Neural progenitor cell (in vitro differentiated cells): ENCODE measurements around the gene SERPINI1. TPM values are rescaled to one million over a fixed set of nuclear protein-coding genes. Genes with fewer than 3 reads are reported as not detected.

Experiments used
- DNase-seq: peaks from one replicate; pipeline ENCODE4 v3.0.0-alpha.2; 2016; ENCODE audit warnings: low spot score
- H2AFZ ChIP-seq: fragments of 200-600 bp; sonication (generic); replicated peaks from 2 replicates; pipeline ENCODE4 v1.6.1; 2016; ENCODE audit warnings: antibody characterized with exemption
- H3F3A ChIP-seq: fragments of 200-600 bp; sonication (generic); 2 replicates; pipeline ENCODE4 v1.6.1; 2016; ENCODE audit warnings: antibody characterized with exemption, low read depth
- H3K27ac ChIP-seq: fragments of 200-600 bp; sonication (generic); 2 replicates; pipeline ENCODE4 v1.5.1; 2016; ENCODE audit warnings: mild to moderate bottlenecking
- H3K27me3 ChIP-seq: fragments of 200-600 bp; sonication (generic); 2 replicates; pipeline ENCODE4 v1.6.1; 2016; ENCODE audit warnings: mild to moderate bottlenecking, moderate library complexity
- H3K36me3 ChIP-seq: fragments of 200-600 bp; sonication (generic); 2 replicates; pipeline ENCODE4 v1.5.1; 2016
- H3K4me1 ChIP-seq: fragments of 200-600 bp; sonication (generic); 2 replicates; pipeline ENCODE4 v1.6.1; 2016; ENCODE audit warnings: mixed run types
- H3K4me2 ChIP-seq: fragments of 200-600 bp; sonication (generic); 2 replicates; pipeline ENCODE4 v1.6.1; 2016
- H3K4me3 ChIP-seq: fragments of 200-600 bp; sonication (generic); 2 replicates; pipeline ENCODE4 v1.5.1; 2016
- H3K79me2 ChIP-seq: fragments of 200-600 bp; sonication (generic); 2 replicates; pipeline ENCODE4 v1.6.1; 2016; ENCODE audit warnings: low read depth
- H3K9ac ChIP-seq: fragments of 200-600 bp; sonication (generic); 2 replicates; pipeline ENCODE4 v1.6.1; 2016
- H3K9me3 ChIP-seq: fragments of 200-600 bp; sonication (generic); 2 replicates; pipeline ENCODE4 v1.5.1; 2016; ENCODE audit warnings: low read depth
- H4K20me1 ChIP-seq: fragments of 200-600 bp; sonication (generic); 2 replicates; pipeline ENCODE4 v1.6.1; 2016; ENCODE audit warnings: low read depth
- H3K27ac Mint-ChIP-seq: 3 replicates; pipeline ENCODE4 v1.8.0; 2021; ENCODE audit warnings: mixed read lengths
- H3K27me3 Mint-ChIP-seq: 2 replicates; pipeline ENCODE4 v1.8.0; 2022; ENCODE audit warnings: low read depth, mild to moderate bottlenecking, inconsistent platforms, moderate library complexity, mixed read lengths; ENCODE audit not compliant: insufficient read depth
- H3K36me3 Mint-ChIP-seq: 3 replicates; pipeline ENCODE4 v1.8.0; 2021; ENCODE audit warnings: mixed read lengths
- H3K4me1 Mint-ChIP-seq: 3 replicates; pipeline ENCODE4 v1.8.0; 2021; ENCODE audit warnings: mixed read lengths
- H3K4me3 Mint-ChIP-seq: 3 replicates; pipeline ENCODE4 v1.8.0; 2021; ENCODE audit warnings: mild to moderate bottlenecking, moderate library complexity, mixed read lengths
- H3K9me3 Mint-ChIP-seq: 3 replicates; pipeline ENCODE4 v1.8.0; 2020; ENCODE audit warnings: mixed read lengths
- EZH2 ChIP-seq: fragments of 200-600 bp; sonication (generic); IDR thresholded peaks from 2 replicates; pipeline ENCODE4 v1.6.1; 2017; ENCODE audit warnings: antibody characterized with exemption, mild to moderate bottlenecking, moderate library complexity
- EZH2phosphoT487 ChIP-seq: fragments of 200-600 bp; sonication (generic); IDR thresholded peaks from 2 replicates; pipeline ENCODE4 v1.6.1; 2017; ENCODE audit warnings: antibody characterized with exemption
- total RNA-seq: library from RNA; depleted of rRNA; stranded (reverse); fragments of >200 nt; gene quantifications from 2 replicates; pipeline ENCODE4 v1.2.3, GENCODE V29; 2015; ENCODE audit warnings: low replicate concordance
- TF ChIP-seq, protein P1 (sequence below): fragments of 200-600 bp; sonication (generic); IDR thresholded peaks from 2 replicates; pipeline ENCODE4 v1.5.1; 2017; ENCODE audit warnings: antibody characterized with exemption, mild to moderate bottlenecking

The SERPINI1 gene
- total RNA-seq, 1 donor from 2014 or later, result 8.9 TPM

DNA sequence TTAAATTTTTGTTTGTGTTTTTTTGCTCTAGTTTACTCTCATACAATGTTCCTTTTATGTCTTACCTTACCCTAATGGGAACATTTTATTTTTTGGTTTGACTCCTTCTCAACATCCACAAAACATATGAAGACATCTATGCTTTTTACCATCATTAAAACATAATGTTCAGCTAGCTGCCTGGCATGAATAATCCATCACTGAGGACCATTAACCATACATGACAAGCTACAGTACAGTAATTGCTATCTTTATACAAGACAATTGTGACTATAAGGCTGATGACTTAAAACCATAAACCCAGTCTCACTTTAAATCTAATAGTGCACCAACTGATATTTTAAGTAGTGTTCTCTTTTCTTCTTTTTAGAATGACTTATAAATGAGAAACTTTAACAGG lies 13.7 kb downstream of the SERPINI1 start:
- no peaks in the 10 kb centered on the region for H3K36me3 Mint-ChIP-seq
- no peaks in the 10 kb centered on the region for H3K9me3 Mint-ChIP-seq
- H3K4me1 Mint-ChIP-seq, result peaks cover 3% of the 10 kb centered on the region

DNA sequence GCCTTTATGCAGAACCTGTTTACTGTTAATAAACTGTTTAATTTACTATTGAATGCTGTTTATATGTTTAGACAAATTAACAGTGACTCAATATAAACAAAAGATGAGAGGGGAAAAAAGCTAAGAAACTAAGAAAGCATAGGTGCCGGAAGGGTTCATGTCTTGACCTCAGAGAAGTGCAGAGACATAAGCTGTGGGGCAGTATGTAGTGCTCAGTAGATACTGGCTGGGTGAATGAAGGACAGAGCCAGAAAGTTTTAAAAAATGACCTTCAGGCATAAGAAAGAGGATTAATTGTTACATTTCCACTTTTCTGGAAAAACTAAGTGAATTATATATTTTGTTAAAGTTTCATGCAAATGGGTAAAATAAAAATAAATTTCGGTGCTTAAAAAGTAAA lies 14.2 kb downstream of the SERPINI1 start:
- H3K27me3 ChIP-seq, result no peaks in the 10 kb centered on the region
- H3K9me3 Mint-ChIP-seq, result no peaks in the 10 kb centered on the region
- H4K20me1 ChIP-seq, result no peaks in the 10 kb centered on the region
- H3K4me3 Mint-ChIP-seq, result no peak overlapping the region
- no peak overlapping the region for H3K4me3 ChIP-seq
- H3K36me3 ChIP-seq, result no peaks in the 10 kb centered on the region
- no peak for DNase-seq
- H2AFZ ChIP-seq, result no peak overlapping the region
- no peaks in the 10 kb centered on the region for H3F3A ChIP-seq
- no peaks in the 10 kb centered on the region for H3K79me2 ChIP-seq
- no peak overlapping the region for H3K4me2 ChIP-seq
- peaks cover 7% of the 10 kb centered on the region for H3K4me1 Mint-ChIP-seq
- no peaks in the 10 kb centered on the region for H3K9me3 ChIP-seq
- H3K27ac Mint-ChIP-seq, result no peak overlapping the region
- no peak for TF ChIP-seq EZH2
- TF ChIP-seq, protein P1, sequence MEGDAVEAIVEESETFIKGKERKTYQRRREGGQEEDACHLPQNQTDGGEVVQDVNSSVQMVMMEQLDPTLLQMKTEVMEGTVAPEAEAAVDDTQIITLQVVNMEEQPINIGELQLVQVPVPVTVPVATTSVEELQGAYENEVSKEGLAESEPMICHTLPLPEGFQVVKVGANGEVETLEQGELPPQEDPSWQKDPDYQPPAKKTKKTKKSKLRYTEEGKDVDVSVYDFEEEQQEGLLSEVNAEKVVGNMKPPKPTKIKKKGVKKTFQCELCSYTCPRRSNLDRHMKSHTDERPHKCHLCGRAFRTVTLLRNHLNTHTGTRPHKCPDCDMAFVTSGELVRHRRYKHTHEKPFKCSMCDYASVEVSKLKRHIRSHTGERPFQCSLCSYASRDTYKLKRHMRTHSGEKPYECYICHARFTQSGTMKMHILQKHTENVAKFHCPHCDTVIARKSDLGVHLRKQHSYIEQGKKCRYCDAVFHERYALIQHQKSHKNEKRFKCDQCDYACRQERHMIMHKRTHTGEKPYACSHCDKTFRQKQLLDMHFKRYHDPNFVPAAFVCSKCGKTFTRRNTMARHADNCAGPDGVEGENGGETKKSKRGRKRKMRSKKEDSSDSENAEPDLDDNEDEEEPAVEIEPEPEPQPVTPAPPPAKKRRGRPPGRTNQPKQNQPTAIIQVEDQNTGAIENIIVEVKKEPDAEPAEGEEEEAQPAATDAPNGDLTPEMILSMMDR, result no peak
- TF ChIP-seq EZH2phosphoT487, result no peak
- peaks cover 1% of the 10 kb centered on the region for H3K27me3 Mint-ChIP-seq
- no peaks in the 10 kb centered on the region for H3K4me1 ChIP-seq
- H3K9ac ChIP-seq, result no peak overlapping the region
- no peaks in the 10 kb centered on the region for H3K36me3 Mint-ChIP-seq
- no peak overlapping the region for H3K27ac ChIP-seq

More for the DNA sequence above, 13.7 kb downstream of the SERPINI1 start:
- Histone ChIP-seq H4K20me1 (no peaks in the 10 kb centered on the region), H3K36me3 (no peaks in the 10 kb centered on the region), H3K27me3 (no peaks in the 10 kb centered on the region), H3K4me1 (no peaks in the 10 kb centered on the region), H3K79me2 (no peaks in the 10 kb centered on the region), H3K9ac (no peak overlapping the region), H3K4me3 (no peak overlapping the region), H3K27ac (no peak overlapping the region), H3K4me2 (no peak overlapping the region), H2AFZ (no peak overlapping the region), H3K9me3 (no peaks in the 10 kb centered on the region), H3F3A (no peaks in the 10 kb centered on the region)
- Mint-ChIP-seq H3K27me3 (no peaks in the 10 kb centered on the region), H3K4me3 (no peak overlapping the region), H3K27ac (no peak overlapping the region)
- DNase-seq, result no peak
- TF ChIP-seq, protein P1, result no peak
- TF ChIP-seq EZH2 (no peak), EZH2phosphoT487 (no peak)

DNA sequence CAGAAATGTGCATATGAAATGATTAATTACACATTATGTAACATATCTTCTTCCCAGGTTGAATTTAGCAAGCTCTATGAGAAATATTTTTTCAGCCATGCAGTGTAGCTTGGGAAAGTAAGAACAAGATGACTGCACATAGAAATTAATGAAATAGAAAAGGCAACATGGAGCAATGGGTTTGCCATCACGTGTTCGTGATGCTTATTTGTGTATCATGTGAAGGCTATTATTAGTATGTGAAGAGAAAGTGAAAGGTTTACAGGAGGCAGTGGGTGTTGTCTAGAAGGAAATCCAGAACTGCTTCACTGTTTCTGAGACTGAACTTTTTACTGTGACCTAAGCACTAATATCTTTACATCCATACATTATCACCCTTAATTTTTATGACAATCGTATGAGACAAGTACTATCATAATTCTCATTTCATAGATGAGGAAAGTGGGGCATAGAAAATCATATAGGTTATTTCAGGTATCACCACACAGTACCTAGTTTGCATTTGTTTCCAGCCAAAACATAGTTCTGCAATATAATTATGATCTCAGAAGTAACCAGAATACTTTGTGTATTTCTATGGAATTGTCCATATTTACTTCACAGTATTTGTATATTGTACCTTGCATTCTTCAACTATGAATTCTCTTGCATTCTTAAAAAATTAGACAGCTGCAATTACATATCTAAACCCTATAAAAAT lies 14.9 kb downstream of the SERPINI1 start:
- Histone ChIP-seq H3K4me2 (no peak overlapping the region), H3F3A (no peaks in the 10 kb centered on the region), H3K79me2 (no peaks in the 10 kb centered on the region), H3K36me3 (no peaks in the 10 kb centered on the region), H3K9ac (no peak overlapping the region), H3K4me1 (no peaks in the 10 kb centered on the region), H3K9me3 (no peaks in the 10 kb centered on the region), H3K27me3 (no peaks in the 10 kb centered on the region), H4K20me1 (no peaks in the 10 kb centered on the region), H2AFZ (no peak overlapping the region), H3K27ac (no peak overlapping the region), H3K4me3 (no peak overlapping the region)
- TF ChIP-seq EZH2, result no peak
- no peak for TF ChIP-seq EZH2phosphoT487
- TF ChIP-seq, protein P1, result no peak
- H3K9me3 Mint-ChIP-seq, result no peaks in the 10 kb centered on the region
- H3K4me1 Mint-ChIP-seq, result peaks cover 9% of the 10 kb centered on the region
- no peaks in the 10 kb centered on the region for H3K36me3 Mint-ChIP-seq
- no peak for DNase-seq
- no peak overlapping the region for H3K27ac Mint-ChIP-seq
- H3K4me3 Mint-ChIP-seq, result no peak overlapping the region
- H3K27me3 Mint-ChIP-seq, result peaks cover 3% of the 10 kb centered on the region
